Measurements from ENCODE around the gene UVRAG.
"Not testable (repeated sequence)": the region's sequence is repeated elsewhere in the genome, so short reads cannot be mapped to it uniquely, and the experiment has no call there.

UVRAG gene

DNA sequence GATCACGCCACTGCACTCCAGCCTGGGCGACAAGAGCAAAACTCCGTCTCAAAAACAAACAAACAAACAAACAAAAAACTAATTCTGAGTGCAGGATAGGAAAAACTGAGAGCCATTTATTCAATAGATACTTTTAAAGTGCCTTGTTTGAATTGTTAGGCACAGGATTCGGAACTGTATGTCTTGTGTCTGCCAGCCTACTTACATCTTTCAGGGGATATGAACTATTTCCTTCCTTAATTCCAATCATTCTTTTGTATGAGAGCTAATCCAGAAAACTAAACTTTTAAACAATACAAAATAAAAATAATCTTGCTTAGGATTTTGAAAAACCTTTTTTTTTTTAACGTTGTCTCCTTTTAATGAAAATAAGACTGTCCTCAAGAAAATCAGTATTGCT, 12.6 kb downstream of the UVRAG start:
- no peak for DNase-seq (ENCODE audit: low read depth, low spot score)
- no peak overlapping the region for H3K27ac ChIP-seq

DNA sequence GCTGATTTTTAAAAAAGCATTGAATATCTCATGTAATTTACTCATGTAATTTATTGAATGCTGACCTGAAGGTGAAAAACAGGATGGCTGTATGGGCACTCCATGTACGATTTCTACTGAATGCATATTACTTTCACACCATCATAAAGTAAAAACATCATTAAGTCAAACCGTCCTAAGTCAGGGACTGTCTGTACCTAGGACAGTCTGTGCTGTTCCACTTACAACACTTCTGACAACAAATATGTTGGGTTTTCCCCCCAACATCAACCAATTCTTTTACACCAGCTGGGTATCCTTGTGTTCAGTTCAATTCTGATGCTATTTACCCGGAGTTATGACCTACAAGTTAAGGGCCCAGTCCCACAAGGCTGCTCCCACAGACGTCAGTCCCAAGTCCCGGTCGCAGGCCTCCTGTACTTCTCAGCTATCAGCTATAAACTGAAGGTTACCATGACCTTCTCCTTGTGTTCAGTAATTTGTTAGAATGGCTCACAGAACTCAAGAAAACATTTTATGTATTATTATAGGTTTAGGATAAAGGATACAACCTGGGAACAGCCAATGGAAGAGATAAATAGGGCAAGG, 17.0 kb downstream of the UVRAG start:
- DNase-seq (ENCODE audit: low read depth, low spot score), result no peak
- no peak overlapping the region for H3K27ac ChIP-seq

DNA sequence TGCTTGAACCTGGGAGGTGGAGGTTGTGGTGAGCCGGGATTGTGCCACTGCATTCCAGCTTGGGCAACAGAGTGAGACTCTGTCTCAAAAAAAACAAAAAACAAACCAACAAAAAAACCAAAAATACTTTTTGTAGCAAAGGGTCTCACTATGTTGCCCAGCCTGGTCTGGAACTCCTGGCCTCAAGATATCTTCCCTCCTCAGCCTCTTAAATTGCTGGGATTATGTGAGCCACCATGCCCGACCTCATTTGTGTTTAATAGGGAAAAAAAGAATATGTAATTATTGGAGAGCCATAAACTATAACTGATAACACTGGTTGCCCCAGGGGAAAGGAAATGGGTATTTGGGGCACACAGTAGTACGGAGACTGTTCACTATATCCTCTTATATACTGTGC, 19.7 kb downstream of the UVRAG start:
- no peak overlapping the region for H3K27ac ChIP-seq
- no peak for DNase-seq (ENCODE audit: low read depth, low spot score)

DNA sequence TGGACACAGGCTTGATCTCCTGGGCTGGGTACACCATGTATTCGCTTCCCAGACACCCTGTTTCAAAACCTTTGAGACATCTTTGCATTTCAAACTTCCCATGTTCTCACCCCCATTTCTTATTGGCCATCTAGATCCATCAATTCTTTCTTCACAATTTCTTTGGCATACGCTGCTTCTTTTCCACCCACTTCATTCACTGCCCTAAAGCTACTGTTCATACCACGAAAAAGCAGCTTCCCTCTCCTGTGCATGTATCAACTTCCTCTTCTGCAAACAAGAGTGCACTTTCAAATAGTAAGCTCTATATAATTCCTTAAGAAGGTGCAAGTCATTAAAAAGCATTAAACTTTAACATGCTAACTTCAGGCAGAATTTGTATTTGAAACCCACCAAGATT, 21.4 kb downstream of the UVRAG start:
- no peak for DNase-seq (ENCODE audit: low read depth, low spot score)
- no peak overlapping the region for H3K27ac ChIP-seq

DNA sequence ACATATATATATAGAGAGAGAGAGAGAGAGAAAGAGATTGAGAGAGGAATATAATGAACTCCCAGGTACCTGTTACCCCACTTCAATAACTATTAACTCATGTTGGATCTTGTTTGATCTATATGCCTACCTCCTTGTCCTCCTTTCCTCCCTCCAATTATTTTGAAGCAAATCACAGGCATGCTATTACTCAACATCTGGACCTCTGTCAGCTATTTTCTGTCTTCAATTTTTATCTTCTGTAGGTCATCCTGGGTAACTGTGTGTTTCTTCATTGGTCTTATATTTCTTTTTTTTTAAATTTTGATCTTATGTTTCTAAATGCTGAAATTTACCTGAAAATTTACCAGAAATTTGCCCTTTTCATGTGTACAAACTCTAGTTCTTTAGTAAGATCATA, 24.8 kb downstream of the UVRAG start:
- no peak overlapping the region for H3K27ac ChIP-seq
- no peak for DNase-seq (ENCODE audit: low read depth, low spot score)

DNA sequence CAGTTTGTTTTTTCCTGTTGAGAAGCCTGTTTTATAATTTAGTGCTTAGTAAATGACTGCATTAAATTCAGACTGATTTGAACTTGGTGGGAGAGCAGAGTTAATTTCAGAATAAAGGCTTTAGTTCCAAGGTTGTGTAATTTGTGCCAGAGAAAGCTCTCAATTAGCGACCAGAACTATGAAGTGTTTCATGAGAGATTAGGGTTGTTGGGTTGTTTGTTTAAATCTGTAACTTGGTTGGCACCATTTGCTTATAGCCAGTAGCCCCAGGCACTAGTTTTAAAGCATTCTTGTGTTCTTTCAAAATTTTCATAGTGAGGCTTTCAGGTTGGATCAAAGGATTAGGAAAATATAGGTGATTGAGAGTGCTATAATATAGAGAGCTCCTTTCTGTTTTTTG, 25.5 kb downstream of the UVRAG start:
- no peak for DNase-seq (ENCODE audit: low read depth, low spot score)
- H3K27ac ChIP-seq, result no peak overlapping the region

DNA sequence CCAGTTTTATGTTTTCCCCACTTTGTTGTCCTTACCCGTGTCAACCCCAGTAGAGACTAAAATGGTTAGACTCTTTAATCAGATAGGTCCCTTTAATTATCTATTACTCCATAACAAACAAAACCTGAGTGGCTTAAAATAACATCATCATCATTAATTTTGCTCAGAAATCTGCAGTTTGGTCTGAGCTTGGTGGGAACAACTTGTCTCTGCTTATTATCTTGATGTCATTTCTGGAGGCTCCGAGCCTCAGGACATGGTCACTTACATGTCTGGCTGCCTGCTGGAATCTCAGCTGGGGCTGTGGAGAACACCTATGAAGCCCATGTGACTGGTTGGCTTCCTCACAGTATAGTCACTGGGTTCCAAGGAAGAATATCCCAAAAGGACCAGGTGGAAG, 26.7 kb downstream of the UVRAG start:
- DNase-seq (ENCODE audit: low read depth, low spot score), result no peak
- no peak overlapping the region for H3K27ac ChIP-seq

DNA sequence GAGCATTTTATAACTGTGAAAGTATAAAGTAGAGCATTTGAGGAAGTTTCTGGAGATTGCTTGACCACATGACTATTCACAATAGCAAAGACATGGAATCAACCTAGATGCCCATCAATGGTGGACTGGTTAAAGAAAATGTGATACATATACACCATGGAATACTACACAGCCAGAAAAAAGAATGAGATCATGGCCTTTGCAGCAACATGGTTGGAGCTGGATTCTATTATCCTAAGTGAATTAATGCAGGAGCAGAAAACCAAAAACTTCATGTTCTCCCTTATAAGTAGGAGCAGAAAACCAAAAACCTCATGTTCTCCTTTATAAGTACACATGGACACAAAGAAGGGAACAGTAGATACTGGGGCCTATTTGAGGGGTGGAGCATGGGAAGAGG, 30.3 kb downstream of the UVRAG start:
- H3K27ac ChIP-seq, result no peak overlapping the region
- no peak for DNase-seq (ENCODE audit: low read depth, low spot score)

DNA sequence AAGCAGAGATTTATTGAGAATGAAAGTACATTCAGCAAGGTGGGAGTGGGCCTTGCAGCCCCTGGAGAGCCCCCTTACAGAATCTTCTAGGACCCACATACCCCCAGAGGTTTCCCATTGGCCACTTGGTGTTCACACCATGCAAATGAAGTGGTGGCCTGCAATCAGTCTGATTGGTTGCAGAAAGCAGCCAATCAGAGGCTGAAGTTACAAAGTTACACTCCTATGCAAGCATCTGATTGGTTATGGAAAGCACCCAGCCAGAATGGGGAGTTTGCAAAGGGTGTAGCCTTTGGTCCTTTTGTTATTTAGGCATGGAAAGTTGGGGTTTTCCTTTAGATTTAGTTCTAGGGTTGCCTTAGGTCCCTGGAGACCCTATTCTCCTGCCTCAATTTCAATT, 34.9 kb downstream of the UVRAG start:
- DNase-seq (ENCODE audit: low read depth, low spot score), result no peak
- no peak overlapping the region for H3K27ac ChIP-seq

DNA sequence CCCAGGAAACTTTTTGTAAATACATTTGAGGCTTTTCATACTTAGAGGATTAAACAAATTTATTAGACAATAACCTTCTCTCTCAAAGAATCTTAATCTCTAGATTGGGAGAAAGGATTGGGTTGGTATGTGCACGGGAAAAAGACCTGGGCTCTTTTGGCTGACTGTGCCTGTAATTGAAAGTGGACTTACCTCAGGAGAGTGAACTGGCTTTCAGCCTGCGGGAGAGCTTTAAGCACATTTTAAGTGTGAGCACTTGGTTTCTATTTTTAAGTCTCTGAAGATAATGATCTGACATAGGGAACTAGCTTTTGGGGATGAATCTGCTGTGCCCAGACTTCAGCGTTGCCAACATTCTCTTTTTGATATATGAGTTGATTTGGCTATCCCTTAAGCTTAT, 35.8 kb downstream of the UVRAG start:
- DNase-seq (ENCODE audit: low read depth, low spot score), result no peak
- H3K27ac ChIP-seq, result no peak overlapping the region

DNA sequence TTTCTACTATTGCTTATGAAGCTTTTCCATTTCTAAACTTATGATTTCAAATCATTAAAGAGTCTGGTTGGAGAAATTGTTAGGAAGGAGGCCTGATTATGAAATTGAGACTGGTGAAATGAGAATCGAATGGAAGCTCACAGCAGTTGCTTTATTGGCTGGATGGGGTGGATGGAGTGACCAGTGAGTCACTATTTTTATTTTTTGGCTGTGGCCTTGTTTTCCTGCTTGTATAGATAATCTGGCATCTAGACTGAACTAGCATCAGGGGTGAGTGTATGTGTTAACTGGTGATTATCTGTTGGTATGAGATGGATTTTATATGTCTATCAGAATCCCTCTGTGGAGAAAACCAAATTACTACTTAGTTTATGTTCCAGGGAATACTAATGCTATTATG, 36.2 kb downstream of the UVRAG start:
- no peak for DNase-seq (ENCODE audit: low read depth, low spot score)
- no peak overlapping the region for H3K27ac ChIP-seq

DNA sequence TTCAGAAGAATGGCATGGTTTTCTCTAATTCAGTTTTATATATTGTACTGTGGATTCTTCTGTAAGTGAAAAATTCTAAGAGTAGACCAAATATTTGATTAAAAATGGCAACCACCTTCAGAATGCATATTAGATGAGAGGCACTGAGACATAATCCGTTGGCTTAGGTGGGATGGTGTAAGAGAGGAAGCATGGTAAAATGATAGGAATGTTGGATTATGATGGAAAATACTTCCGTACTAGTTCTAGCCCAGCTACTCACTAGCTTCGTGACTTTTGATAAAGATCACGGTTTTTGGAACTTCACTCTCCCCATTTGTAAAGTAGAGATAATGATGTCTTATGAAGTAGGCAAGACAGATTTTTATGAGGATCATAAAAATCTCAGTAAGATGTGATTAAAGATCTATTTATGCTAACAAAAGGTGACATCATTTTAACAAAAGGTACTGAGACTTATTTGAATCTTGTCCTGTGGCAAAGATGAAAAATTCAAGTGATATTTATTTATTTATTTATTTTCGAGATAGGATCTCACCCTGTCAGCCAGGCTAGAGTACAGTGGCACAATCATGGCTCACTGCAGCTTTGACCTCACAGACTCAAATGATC, 37.5 kb downstream of the UVRAG start:
- no peak for DNase-seq (ENCODE audit: low read depth, low spot score)
- no peak overlapping the region for H3K27ac ChIP-seq

DNA sequence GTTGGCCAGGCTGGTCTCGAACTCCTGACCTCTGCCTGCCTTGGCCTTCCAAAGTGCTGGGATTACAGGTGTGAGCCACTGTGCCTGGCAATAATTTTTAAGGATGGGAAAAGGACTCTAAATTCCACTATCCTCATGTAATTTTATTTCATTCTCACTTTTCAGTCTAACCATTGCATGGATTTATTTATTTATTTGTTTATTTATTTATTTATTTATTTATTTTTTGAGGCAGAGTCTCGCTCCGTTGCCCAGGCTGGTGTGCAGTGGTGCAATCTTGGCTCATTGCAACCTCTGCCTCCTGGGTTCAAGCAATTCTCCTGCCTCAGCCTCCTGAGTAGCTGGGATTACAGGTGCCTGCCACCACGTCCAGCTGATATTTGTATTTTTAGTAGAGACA, 38.6 kb downstream of the UVRAG start:
- peak overlapping the region; percentile 19 for H3K27ac ChIP-seq
- DNase-seq (ENCODE audit: low read depth, low spot score), result not testable (repeated sequence)

DNA sequence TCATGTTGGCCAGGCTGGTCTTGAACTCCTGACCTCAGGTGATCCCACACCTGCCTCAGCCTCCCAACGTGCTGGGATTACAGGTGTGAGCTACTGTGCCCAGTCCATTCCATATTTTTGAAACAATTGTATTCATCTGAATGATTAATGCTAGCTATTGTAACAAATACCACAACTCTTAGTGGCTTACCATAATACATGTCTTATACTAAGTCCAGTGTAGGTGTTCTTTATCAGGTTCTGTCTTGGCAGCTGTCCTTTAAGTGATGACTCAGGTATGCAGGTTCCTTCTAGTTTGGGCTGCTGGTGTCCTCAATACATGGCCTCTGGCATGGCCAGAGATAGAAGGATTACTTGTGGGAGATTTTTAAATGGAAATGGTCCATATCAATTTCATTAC, 39.0 kb downstream of the UVRAG start:
- peak overlapping the region; percentile 19 for H3K27ac ChIP-seq
- DNase-seq (ENCODE audit: low read depth, low spot score), result peak; percentile 72

DNA sequence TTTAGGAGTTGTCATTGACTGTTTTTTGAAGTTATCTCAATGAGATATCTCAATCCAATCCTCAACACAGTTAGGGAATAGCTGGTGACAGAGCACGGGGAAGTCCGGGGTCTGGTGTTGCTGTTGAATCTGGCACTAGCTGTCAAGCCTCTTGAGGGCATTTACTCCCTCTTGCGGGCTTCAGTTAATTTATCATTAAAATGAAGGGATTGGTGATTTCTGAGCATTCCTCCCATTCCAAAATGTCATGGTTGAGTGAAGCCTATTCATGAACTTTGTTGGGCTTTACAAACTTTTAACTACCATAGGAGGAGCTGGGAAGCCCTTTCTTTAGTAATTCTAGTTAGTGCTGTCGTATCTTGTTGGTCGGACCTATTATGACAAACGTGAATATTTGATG, 40.2 kb downstream of the UVRAG start:
- no peak overlapping the region for H3K27ac ChIP-seq
- DNase-seq (ENCODE audit: low read depth, low spot score), result no peak

DNA sequence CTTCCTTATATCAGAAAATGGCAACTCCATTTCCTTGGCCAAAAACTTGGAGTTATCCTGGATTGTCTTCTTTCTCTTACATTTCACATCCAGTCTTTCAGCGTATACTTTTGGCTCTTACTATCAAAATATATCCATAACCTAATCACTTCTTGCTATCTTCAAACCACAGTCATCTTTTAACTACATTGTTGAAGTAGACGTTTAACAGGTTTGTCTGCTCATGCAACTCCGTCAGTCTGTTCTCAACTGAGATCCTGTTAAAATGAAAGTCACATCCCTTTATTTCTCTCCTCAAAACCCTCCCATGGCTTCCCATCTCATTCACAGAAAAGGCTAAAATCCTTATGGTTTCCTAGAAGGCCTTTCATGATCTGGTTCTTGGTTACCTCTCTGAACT, 41.9 kb downstream of the UVRAG start:
- DNase-seq (ENCODE audit: low read depth, low spot score), result no peak
- no peak overlapping the region for H3K27ac ChIP-seq

DNA sequence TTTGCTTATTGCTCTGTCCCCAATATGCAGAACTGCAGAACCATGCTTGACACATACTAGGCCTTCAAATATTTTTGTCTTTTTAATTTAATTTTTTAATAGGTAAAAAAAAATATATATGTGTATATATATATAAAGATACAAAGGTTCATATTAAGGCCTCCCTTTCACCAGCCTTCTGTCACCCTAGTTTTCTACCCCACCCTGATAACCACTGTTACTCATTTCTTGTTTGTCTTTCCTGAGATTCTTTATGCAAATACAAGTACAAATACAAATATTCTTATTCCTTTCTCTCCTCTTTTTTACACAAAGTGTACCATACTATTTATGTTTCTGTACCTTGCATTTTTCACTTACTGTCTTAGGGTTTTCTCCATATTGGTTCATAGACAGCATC, 43.0 kb downstream of the UVRAG start:
- H3K27ac ChIP-seq, result no peak overlapping the region

DNA sequence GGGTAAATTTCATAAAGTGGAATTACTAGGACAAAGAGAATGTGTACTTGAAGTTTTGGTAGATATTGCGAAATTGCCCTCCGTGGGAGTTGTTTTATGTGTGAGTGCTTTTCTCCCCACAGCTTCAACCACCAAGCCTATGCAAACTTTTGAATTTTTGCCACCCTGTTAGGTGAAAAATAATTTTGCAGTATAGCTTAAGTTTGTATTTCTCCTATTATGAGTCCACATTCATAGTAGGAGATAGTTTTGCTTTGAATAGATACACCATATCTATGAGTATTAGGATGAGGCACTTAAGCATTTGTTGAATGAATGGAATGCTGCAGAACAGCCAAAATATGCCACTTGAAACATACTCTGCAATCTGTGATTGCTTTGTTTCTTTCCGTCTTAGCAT, 43.6 kb downstream of the UVRAG start:
- DNase-seq (ENCODE audit: low read depth, low spot score), result no peak
- no peak overlapping the region for H3K27ac ChIP-seq

More for the DNA sequence above, 43.0 kb downstream of the UVRAG start:
- DNase-seq (ENCODE audit: low read depth, low spot score), result no peak

DNA sequence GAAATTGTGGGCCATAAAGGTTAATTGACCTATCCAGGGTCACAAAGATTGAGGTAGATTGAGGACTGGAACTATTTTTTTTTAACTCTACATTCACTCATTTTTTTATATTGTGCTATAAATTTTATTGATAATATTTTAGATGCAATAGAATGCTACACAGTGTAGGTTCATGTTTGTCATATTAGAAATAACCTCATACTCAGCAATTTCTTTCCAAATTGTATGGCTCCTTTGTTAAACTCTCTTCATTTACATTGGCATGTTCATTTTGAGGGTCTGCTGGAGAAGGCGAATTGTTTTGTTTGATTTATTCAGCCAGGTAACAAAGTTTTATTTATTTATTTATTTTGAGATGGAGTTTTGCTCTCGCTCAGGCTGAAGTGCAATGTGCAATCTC, 44.6 kb downstream of the UVRAG start:
- no peak overlapping the region for H3K27ac ChIP-seq
- DNase-seq (ENCODE audit: low read depth, low spot score), result no peak

DNA sequence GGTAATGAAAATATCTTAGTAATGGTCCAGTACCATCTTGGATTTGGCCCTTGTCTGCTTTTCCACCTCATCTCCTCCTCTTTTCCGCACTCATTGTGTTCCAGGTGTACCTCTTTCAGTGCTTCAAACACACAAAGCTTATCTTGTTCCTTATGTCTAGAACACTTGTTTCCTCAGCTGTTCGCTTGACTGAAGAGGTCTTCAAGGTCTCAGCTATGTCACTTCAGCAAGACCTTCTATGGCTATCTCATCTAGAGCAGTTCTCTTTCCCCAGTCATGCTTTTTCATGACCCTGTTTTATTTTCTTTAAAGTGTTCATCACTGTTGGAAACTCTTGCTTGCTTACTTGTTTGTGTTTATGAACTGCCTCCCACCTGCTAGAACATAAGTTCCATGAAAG, 47.4 kb downstream of the UVRAG start:
- H3K27ac ChIP-seq, result no peak overlapping the region
- no peak for DNase-seq (ENCODE audit: low read depth, low spot score)

DNA sequence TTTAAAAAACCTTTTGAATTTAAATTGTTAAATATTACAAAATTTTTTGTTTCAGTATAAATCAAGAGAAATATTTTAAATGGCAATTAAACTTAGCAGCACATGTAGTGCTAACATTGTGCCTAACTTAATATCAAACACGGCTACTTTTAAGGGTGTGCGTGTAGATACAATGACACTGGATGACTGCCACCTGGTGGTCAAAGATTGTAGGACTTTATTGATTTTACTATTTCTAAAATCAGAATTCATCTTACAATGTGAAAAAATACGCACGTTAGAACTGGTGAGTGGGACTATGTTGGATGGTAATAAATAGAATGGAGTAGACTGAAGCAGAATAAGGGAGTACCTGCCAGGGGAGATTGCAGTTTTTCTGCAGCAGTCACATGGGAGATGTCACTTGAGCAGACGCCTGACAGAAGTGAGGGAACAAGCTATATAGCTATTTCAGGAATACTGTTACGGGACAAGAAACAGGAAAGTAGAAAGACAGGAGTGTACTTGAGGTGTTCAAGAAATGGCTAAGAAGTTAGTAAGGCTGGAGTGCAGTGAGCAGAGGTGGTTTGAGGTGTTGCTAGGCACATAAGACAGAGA, 52.9 kb downstream of the UVRAG start:
- DNase-seq (ENCODE audit: low read depth, low spot score), result no peak
- no peak overlapping the region for H3K27ac ChIP-seq

DNA sequence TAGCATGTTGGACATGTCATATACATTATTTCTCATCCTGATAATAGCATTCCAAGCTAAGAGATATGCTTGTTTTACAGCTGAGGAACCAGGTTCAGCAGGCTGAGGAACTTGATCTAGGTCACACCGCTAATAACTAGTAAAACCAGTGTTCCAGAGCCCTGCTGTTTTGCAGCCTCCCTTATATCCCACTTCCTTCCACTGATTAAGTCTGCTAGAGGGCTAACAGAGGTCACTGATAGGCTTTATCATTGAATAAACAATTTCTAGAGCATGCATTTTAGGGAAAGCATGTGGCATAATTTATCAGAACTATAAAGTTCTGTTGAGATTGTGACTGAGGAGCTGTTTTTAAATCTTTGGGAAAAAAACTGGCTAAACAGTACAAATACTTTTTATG, 54.0 kb downstream of the UVRAG start:
- DNase-seq (ENCODE audit: low read depth, low spot score), result no peak
- no peak overlapping the region for H3K27ac ChIP-seq

Data from epithelial cell of prostate (primary cell).